Lower lobe of right lung (tissue), 2 donors: ENCODE data around the gene VLDLR. TPM values are rescaled to one million over a fixed set of nuclear protein-coding genes. Genes with fewer than 3 reads are reported as not detected.

Experiments used
- ATAC-seq, 2 donors: fragments of 200-7000 bp; cut with Tn5 transposase; one replicate each; pipeline ENCODE4 v1.9.1; 2020 to 2022; ENCODE audit warnings: mild to moderate bottlenecking in 2 of 2, moderate library complexity in 2 of 2
- DNase-seq: peaks from one replicate; pipeline ENCODE4 v3.0.0-alpha.2; 2020
- H3K27ac ChIP-seq: fragments of 200-600 bp; one replicate; pipeline ENCODE4 v1.8.0; 2022
- H3K27me3 ChIP-seq: fragments of 200-600 bp; one replicate; pipeline ENCODE4 v1.8.0; 2022; ENCODE audit warnings: low read depth
- H3K36me3 ChIP-seq: fragments of 200-600 bp; one replicate; pipeline ENCODE4 v1.8.0; 2022; ENCODE audit warnings: mild to moderate bottlenecking
- H3K4me1 ChIP-seq: fragments of 200-600 bp; one replicate; pipeline ENCODE4 v1.8.0; 2022
- H3K4me3 ChIP-seq: fragments of 200-600 bp; one replicate; pipeline ENCODE4 v1.8.0; 2022; ENCODE audit warnings: mild to moderate bottlenecking
- H3K9me3 ChIP-seq: fragments of 200-600 bp; one replicate; pipeline ENCODE4 v1.8.0; 2022
- intact Hi-C: fragments of 100-400 bp; cut with DNase I; formaldehyde crosslinking; loops from one replicate; pipeline ENCODE4 v1.11.0; 2022
- total RNA-seq: library from RNA; stranded (reverse); fragmentation: NEBNext Ultra II Directional; extraction: Animal tissue kit (Norgen Biotek cat#: 25700); gene quantifications from one replicate; pipeline ENCODE4 v1.2.1, GENCODE V29; 2021
- TF ChIP-seq, protein P1 (sequence below): fragments of 200-600 bp; IDR thresholded peaks from one replicate; pipeline ENCODE4 v1.8.0; 2022; ENCODE audit warnings: antibody characterized with exemption, mild to moderate bottlenecking
- donor health status: DM: no; HTN: yes; CAD: no; lungs with severe emphysema.

Gene VLDLR
- total RNA-seq, 1 donor from 2014 or later, result 16.3 TPM

DNA sequence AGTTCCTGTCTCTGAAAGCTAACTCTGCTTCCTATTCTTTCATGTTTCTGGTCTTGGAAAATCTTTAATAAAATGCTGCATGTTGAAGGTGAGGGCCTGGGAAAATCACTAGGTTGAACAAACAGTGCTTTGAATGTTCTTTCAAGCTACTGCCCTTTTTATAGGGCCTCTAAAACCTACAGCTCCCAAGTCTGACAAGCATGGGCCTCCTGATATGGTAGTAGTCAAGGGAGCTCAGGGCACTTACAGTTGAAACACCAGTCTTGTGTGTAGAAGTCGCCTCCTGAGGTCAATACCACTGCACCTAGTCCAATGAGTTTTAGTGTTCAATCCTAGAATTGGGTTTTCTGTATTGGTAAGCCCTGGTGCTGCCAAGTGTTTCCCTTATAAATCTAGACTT is 20.5 kb downstream of the VLDLR start:
- no peak overlapping the region for H3K4me3 ChIP-seq
- no peaks in the 10 kb centered on the region for H3K27me3 ChIP-seq
- TF ChIP-seq, protein P1, sequence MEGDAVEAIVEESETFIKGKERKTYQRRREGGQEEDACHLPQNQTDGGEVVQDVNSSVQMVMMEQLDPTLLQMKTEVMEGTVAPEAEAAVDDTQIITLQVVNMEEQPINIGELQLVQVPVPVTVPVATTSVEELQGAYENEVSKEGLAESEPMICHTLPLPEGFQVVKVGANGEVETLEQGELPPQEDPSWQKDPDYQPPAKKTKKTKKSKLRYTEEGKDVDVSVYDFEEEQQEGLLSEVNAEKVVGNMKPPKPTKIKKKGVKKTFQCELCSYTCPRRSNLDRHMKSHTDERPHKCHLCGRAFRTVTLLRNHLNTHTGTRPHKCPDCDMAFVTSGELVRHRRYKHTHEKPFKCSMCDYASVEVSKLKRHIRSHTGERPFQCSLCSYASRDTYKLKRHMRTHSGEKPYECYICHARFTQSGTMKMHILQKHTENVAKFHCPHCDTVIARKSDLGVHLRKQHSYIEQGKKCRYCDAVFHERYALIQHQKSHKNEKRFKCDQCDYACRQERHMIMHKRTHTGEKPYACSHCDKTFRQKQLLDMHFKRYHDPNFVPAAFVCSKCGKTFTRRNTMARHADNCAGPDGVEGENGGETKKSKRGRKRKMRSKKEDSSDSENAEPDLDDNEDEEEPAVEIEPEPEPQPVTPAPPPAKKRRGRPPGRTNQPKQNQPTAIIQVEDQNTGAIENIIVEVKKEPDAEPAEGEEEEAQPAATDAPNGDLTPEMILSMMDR, result no peak
- DNase-seq, result no peak
- intact Hi-C loops, result no loop called here
- peaks cover 59% of the 10 kb centered on the region for H3K36me3 ChIP-seq
- H3K4me1 ChIP-seq, result peaks cover 6% of the 10 kb centered on the region
- ATAC-seq, result no peak
- H3K9me3 ChIP-seq, result no peaks in the 10 kb centered on the region
- H3K27ac ChIP-seq, result no peak overlapping the region

DNA sequence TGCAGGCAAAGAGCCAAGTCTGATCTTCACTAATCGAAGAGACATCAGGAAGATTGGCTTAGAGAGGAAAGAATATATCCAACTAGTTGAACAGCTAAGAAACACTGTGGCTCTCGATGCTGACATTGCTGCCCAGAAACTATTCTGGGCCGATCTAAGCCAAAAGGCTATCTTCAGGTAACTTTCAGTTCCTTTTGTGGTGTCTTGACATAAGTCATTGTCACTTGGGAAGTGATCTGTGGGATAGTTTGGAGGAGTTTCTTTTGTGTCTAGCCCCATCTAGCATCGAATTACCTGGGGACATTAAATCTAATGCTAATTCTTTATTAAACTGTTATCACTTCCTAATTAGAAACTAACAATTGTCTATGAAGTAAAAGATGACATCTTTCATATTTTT is 24.0 kb downstream of the VLDLR start:
- TF ChIP-seq, protein P1, result no peak
- Histone ChIP-seq H3K4me3 (no peak overlapping the region), H3K27me3 (no peaks in the 10 kb centered on the region), H3K36me3 (peaks cover 93% of the 10 kb centered on the region), H3K4me1 (no peaks in the 10 kb centered on the region), H3K27ac (no peak overlapping the region), H3K9me3 (no peaks in the 10 kb centered on the region)
- DNase-seq, result no peak
- intact Hi-C loops, result no loop called here
- no peak for ATAC-seq

DNA sequence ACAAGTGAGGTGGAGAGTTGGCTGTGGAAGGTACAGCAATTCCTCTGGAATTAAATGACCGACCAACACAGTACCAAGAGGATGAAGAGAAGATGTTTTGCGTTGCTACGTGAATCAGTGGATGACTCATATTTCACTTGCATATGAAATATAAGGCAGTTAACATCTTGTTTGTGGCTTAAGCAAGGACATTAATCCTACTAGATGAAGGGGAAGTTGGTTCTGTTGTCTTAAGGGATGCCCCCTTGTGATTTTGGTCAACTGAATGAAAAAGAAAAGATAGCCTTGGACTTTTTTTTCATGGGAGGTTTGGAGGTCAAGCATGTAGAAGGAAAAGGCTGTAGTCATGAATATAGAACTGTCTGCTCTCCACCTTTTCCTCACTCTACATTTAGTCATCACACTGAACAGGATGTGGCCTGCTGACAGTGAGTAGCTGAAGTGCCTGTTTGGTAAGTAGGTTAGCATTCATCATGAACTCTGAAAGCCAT is 33.9 kb downstream of the VLDLR start:
- DNase-seq, result no peak
- no peaks in the 10 kb centered on the region for H3K27me3 ChIP-seq
- ATAC-seq, result peak in 1 of 2 donors; percentile 21
- intact Hi-C loops, result no loop called here
- H3K4me1 ChIP-seq, result no peaks in the 10 kb centered on the region
- TF ChIP-seq, protein P1, result no peak
- H3K9me3 ChIP-seq, result no peaks in the 10 kb centered on the region
- H3K27ac ChIP-seq, result no peak overlapping the region
- no peak overlapping the region for H3K4me3 ChIP-seq
- peaks cover 41% of the 10 kb centered on the region for H3K36me3 ChIP-seq

DNA sequence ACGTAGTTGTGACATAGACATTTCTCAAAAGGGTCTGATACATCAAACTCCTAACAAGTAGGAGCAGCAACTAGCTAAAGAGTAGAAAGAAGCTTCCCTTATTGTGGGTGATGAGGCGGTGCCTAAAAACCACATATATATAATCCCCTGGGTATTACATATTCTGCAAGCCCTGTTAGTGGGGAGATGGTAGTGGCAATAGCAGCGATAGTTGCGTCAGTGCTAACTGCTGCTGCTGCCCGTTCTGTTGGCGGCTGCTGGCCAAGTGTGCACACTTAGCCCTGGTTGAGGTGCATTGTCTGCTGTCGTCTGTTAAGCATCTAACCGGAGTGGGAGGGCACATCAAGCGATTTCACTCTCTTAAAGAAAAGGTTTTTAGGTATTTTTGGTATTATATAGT is 35.8 kb downstream of the VLDLR start:
- intact Hi-C loops, result no loop called here
- no peak for ATAC-seq
- DNase-seq, result no peak

DNA sequence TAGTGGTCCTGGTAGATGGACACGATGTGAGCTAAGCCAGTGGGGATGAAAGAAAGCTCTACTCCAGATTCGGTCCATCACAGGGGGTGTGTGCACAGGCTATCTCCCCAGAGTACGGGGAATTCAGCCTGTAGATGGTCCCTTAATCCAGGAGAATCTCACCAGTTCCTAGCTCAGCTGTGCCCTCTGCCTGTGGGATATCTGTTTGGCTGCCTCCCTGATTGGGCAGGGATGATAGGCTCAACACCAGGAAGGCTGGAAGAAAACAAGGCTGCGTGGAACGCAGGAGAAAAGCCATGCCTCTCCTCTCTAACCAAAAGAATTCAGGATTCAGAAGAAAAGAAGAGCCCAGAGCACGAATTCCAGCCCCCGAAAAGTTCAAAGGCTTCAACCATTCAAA is 40.9 kb downstream of the VLDLR start:
- Histone ChIP-seq H3K9me3 (no peaks in the 10 kb centered on the region), H3K36me3 (no peaks in the 10 kb centered on the region), H3K4me3 (no peak overlapping the region), H3K4me1 (no peaks in the 10 kb centered on the region), H3K27ac (no peak overlapping the region), H3K27me3 (no peaks in the 10 kb centered on the region)
- DNase-seq (no peak), ATAC-seq (no peak)
- TF ChIP-seq, protein P1, result no peak
- intact Hi-C loops, result no loop called here

More for the DNA sequence above, 35.8 kb downstream of the VLDLR start:
- TF ChIP-seq, protein P1, result no peak
- no peak overlapping the region for H3K27ac ChIP-seq
- H3K27me3 ChIP-seq, result no peaks in the 10 kb centered on the region
- H3K4me1 ChIP-seq, result no peaks in the 10 kb centered on the region
- no peak overlapping the region for H3K4me3 ChIP-seq
- no peaks in the 10 kb centered on the region for H3K9me3 ChIP-seq
- peaks cover 21% of the 10 kb centered on the region for H3K36me3 ChIP-seq
